ENCODE results near the gene MARCHF4.
"Not testable (repeated sequence)": the region's sequence is repeated elsewhere in the genome, so short reads cannot be mapped to it uniquely, and the experiment has no call there.

The MARCHF4 gene

DNA sequence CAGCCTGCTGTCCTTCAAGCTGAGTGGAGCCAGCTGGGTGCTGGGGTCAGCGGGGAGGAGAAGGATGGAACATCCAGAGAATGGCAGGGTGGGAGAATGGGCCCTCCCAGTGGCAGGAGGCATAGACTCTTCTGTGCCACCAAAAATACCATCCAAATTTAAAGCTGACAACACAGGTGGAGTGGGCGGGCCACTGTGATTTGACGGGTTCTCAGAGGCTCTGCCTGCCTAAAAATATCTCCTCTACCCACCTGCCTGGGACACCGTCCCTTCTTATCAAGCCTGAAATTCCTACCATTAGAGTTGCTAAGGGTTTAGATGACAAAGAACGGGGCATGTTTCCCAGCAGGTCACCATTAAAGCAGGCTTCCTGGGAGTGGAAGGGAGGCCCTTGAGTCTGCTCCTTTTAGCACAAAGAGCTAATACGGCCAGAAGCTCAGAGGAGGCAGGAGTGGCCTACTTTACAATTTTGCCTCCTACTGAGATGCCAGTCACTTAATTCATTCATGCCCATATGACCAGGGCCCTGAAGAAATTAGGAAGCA is 19.8 kb upstream of the MARCHF4 start:
- no peak overlapping the region for H3K9ac ChIP-seq (ENCODE audit: low read depth in 1 of 2, low read length in 2 of 2)
- H3K4me3 ChIP-seq (ENCODE audit: low read length in 2 of 2), result no peak overlapping the region
- no peaks in the 10 kb centered on the region for H3K27me3 ChIP-seq (ENCODE audit: control insufficient read depth in 2 of 2, insufficient read depth in 2 of 2, low read length in 2 of 2)
- no peaks in the 10 kb centered on the region for H3K9me3 ChIP-seq (ENCODE audit: control insufficient read depth in 2 of 2, low read length in 2 of 2)
- H3K36me3 ChIP-seq (ENCODE audit: control insufficient read depth in 2 of 2, insufficient read depth in 2 of 2, low read length in 2 of 2), result no peaks in the 10 kb centered on the region
- H3K4me1 ChIP-seq (ENCODE audit: control insufficient read depth in 2 of 2, insufficient read depth in 2 of 2, low read length in 2 of 2), result no peaks in the 10 kb centered on the region
- no peak overlapping the region for H3K27ac ChIP-seq (ENCODE audit: low read depth in 2 of 2, low read length in 2 of 2)

DNA sequence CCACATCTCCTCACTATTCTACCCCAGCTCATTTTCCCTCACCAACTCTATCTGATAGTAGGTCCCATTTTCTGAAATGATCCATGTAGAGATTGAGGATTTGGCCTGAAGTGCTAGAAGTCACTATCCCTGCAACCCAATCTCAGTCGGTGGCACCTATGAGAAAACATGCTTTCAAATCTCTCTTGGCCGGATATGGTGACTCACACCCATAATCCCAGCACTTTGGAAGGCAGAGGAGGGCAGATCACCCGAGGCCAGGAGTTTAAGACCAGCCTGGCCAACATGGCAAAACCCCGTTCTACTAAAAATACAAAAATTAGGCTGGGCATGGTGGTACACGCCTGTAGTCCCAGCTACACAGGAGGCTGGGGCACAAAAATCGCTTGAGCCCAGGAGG is 19.1 kb upstream of the MARCHF4 start:
- no peak overlapping the region for H3K9ac ChIP-seq (ENCODE audit: low read depth in 1 of 2, low read length in 2 of 2)
- no peaks in the 10 kb centered on the region for H3K36me3 ChIP-seq (ENCODE audit: control insufficient read depth in 2 of 2, insufficient read depth in 2 of 2, low read length in 2 of 2)
- H3K9me3 ChIP-seq (ENCODE audit: control insufficient read depth in 2 of 2, low read length in 2 of 2), result no peaks in the 10 kb centered on the region
- no peak overlapping the region for H3K4me3 ChIP-seq (ENCODE audit: low read length in 2 of 2)
- H3K27me3 ChIP-seq (ENCODE audit: control insufficient read depth in 2 of 2, insufficient read depth in 2 of 2, low read length in 2 of 2), result no peaks in the 10 kb centered on the region
- H3K4me1 ChIP-seq (ENCODE audit: control insufficient read depth in 2 of 2, insufficient read depth in 2 of 2, low read length in 2 of 2), result no peaks in the 10 kb centered on the region
- H3K27ac ChIP-seq (ENCODE audit: low read depth in 2 of 2, low read length in 2 of 2), result no peak overlapping the region

DNA sequence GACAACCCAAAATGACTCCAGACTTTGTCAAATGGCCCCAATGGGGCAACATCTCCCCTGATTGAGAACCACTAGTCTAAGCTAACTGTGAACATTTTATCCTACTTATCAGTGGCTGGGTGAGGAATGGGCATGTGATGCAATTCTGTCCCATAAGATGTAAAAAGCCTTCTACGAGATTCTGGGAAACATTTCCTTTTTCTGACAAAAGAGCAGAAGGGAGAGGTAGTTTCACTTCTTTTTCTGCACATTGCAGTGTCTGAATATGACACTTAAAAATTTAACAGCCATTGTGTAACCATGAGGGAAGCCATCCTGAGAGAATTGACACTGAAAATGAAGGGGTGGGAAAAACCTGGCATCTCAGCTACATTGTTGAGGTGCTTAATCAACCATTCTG is 17.3 kb upstream of the MARCHF4 start:
- no peaks in the 10 kb centered on the region for H3K4me1 ChIP-seq (ENCODE audit: control insufficient read depth in 2 of 2, insufficient read depth in 2 of 2, low read length in 2 of 2)
- H3K27me3 ChIP-seq (ENCODE audit: control insufficient read depth in 2 of 2, insufficient read depth in 2 of 2, low read length in 2 of 2), result no peaks in the 10 kb centered on the region
- H3K36me3 ChIP-seq (ENCODE audit: control insufficient read depth in 2 of 2, insufficient read depth in 2 of 2, low read length in 2 of 2), result no peaks in the 10 kb centered on the region
- H3K27ac ChIP-seq (ENCODE audit: low read depth in 2 of 2, low read length in 2 of 2), result no peak overlapping the region
- no peak overlapping the region for H3K4me3 ChIP-seq (ENCODE audit: low read length in 2 of 2)
- no peaks in the 10 kb centered on the region for H3K9me3 ChIP-seq (ENCODE audit: control insufficient read depth in 2 of 2, low read length in 2 of 2)
- H3K9ac ChIP-seq (ENCODE audit: low read depth in 1 of 2, low read length in 2 of 2), result no peak overlapping the region

DNA sequence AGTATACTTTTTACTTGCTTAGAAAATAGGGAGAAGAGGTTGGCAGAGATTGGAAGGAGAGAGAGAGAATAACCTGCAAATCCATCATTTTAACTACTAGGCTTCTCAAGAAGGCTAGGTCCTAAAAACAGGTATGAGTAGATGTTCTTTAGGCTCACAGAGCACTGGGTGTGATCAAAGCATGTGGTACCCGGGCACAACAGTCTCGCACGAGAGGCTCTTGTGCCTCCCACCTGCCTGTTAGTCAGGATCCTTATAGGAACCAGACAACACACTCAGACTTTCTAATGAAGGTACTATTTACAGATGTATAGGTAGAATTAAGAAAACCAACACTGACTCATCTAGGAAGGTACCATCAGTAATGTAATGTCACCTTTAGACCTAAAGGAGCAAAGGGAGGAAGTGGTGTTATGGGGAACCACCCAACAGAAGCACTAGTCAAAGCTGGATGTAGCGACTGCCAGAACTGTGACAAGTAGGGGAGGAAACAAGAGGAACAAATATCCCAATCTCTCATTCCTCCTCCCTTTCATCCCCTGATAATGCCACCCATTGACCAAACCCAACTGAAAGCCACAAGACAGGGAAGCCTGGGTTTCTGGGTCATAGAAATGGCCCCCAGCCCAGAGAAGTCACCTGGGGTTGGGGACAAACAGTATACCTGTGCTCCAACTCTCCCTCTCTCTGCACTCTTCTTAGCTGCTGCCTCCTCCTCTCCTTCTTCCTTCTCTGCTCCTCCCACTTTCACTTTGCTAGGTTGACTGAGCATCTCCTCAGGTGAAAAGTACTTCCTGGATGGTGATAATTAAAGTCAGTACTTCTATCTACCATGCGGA is 16.0 kb upstream of the MARCHF4 start:
- H3K36me3 ChIP-seq (ENCODE audit: control insufficient read depth in 2 of 2, insufficient read depth in 2 of 2, low read length in 2 of 2), result no peaks in the 10 kb centered on the region
- H3K4me3 ChIP-seq (ENCODE audit: low read length in 2 of 2), result no peak overlapping the region
- no peaks in the 10 kb centered on the region for H3K4me1 ChIP-seq (ENCODE audit: control insufficient read depth in 2 of 2, insufficient read depth in 2 of 2, low read length in 2 of 2)
- no peak overlapping the region for H3K9ac ChIP-seq (ENCODE audit: low read depth in 1 of 2, low read length in 2 of 2)
- no peak overlapping the region for H3K27ac ChIP-seq (ENCODE audit: low read depth in 2 of 2, low read length in 2 of 2)
- no peaks in the 10 kb centered on the region for H3K9me3 ChIP-seq (ENCODE audit: control insufficient read depth in 2 of 2, low read length in 2 of 2)
- H3K27me3 ChIP-seq (ENCODE audit: control insufficient read depth in 2 of 2, insufficient read depth in 2 of 2, low read length in 2 of 2), result no peaks in the 10 kb centered on the region

DNA sequence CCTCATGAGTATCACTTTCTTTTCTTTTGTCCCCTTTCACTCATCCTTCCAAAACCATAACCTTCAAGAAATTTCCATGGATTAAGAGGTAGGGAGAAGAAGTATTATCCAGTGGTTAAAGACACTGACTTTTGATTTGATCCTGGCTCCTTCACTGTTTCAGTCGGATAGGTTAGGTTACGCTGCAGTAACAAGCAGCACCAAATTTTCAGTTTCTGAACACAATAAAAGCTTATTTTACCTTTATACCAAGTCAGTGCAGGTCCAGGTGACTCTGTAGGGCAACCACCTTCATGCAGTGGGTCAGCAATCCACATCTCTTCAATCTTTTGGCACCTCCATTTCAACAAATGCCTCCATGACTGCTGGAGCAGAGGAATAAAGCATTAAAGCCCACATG is 15.0 kb upstream of the MARCHF4 start:
- H3K4me3 ChIP-seq (ENCODE audit: low read length in 2 of 2), result no peak overlapping the region
- H3K4me1 ChIP-seq (ENCODE audit: control insufficient read depth in 2 of 2, insufficient read depth in 2 of 2, low read length in 2 of 2), result no peaks in the 10 kb centered on the region
- no peaks in the 10 kb centered on the region for H3K9me3 ChIP-seq (ENCODE audit: control insufficient read depth in 2 of 2, low read length in 2 of 2)
- H3K36me3 ChIP-seq (ENCODE audit: control insufficient read depth in 2 of 2, insufficient read depth in 2 of 2, low read length in 2 of 2), result no peaks in the 10 kb centered on the region
- no peak overlapping the region for H3K9ac ChIP-seq (ENCODE audit: low read depth in 1 of 2, low read length in 2 of 2)
- no peaks in the 10 kb centered on the region for H3K27me3 ChIP-seq (ENCODE audit: control insufficient read depth in 2 of 2, insufficient read depth in 2 of 2, low read length in 2 of 2)
- H3K27ac ChIP-seq (ENCODE audit: low read depth in 2 of 2, low read length in 2 of 2), result no peak overlapping the region

DNA sequence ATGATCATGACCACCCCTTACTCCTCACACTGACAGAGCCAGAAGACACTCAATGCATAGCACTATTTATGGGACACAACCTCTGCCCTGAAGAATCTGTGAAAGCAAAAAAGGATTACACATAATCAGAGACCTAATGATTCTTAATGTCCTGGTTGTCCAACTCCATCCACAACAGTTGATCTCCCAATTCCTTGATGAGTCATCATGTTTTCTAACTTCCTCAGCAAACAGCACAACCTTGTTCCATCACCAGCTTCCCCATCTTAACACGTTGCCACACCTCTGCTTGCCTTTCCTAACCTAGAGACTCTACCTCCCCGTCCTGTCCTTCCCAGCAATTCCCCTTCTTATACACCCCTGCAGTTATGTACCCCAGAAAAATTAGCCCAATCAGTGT is 13.2 kb upstream of the MARCHF4 start:
- no peaks in the 10 kb centered on the region for H3K9me3 ChIP-seq (ENCODE audit: control insufficient read depth in 2 of 2, low read length in 2 of 2)

DNA sequence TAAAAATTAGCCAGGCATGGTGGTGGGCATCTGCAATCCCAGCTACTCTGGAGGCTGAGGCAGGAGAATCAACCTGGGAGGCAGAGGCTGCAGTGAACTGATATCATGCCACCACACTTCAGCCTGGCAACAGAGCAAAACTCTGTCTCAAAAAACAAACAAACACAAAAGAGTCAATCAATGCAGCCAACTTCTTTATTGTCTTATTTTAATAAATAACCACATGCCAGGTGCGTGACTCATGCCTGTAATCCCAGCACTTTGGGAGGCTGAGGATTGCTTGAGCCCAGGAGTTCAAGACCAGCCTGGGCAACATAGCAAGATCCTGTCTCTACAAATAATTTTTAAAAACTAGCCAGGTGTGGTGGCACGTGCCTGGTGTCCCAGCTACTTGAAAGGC is 12.1 kb upstream of the MARCHF4 start:
- not testable (repeated sequence) for H3K36me3 ChIP-seq (ENCODE audit: control insufficient read depth in 2 of 2, insufficient read depth in 2 of 2, low read length in 2 of 2); H3K9me3 ChIP-seq (ENCODE audit: control insufficient read depth in 2 of 2, low read length in 2 of 2); H3K4me3 ChIP-seq (ENCODE audit: low read length in 2 of 2)

More for the DNA sequence above, 13.2 kb upstream of the MARCHF4 start:
- Histone ChIP-seq H3K27me3 (ENCODE audit: control insufficient read depth in 2 of 2, insufficient read depth in 2 of 2, low read length in 2 of 2) (no peaks in the 10 kb centered on the region), H3K36me3 (ENCODE audit: control insufficient read depth in 2 of 2, insufficient read depth in 2 of 2, low read length in 2 of 2) (no peaks in the 10 kb centered on the region), H3K4me3 (ENCODE audit: low read length in 2 of 2) (no peak overlapping the region), H3K27ac (ENCODE audit: low read depth in 2 of 2, low read length in 2 of 2) (no peak overlapping the region), H3K9ac (ENCODE audit: low read depth in 1 of 2, low read length in 2 of 2) (no peak overlapping the region), H3K4me1 (ENCODE audit: control insufficient read depth in 2 of 2, insufficient read depth in 2 of 2, low read length in 2 of 2) (no peaks in the 10 kb centered on the region)

DNA sequence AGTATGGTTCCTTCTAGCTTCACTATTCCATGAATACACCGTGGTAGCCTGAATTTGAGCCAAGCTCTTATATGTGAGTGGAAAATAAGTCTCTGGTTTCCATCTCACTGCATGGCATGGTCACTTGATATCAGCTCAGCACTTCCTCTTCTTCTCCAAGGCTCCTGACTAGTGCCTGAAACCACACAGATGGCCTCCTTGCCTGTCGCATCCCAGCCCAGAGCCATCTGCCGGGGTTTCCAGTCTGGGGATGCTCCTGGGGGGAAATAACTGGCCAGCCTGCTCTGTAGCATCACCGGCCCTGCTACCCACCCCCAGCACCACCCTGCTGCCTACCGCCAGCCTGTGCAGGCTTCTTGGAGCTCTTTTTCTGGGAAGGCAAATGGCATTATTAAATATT is 7.7 kb upstream of the MARCHF4 start:
- no peak overlapping the region for H3K4me3 ChIP-seq (ENCODE audit: low read length in 2 of 2)
- no peaks in the 10 kb centered on the region for H3K4me1 ChIP-seq (ENCODE audit: control insufficient read depth in 2 of 2, insufficient read depth in 2 of 2, low read length in 2 of 2)
- no peak overlapping the region for H3K27ac ChIP-seq (ENCODE audit: low read depth in 2 of 2, low read length in 2 of 2)
- H3K9ac ChIP-seq (ENCODE audit: low read depth in 1 of 2, low read length in 2 of 2), result no peak overlapping the region
- H3K36me3 ChIP-seq (ENCODE audit: control insufficient read depth in 2 of 2, insufficient read depth in 2 of 2, low read length in 2 of 2), result no peaks in the 10 kb centered on the region
- H3K27me3 ChIP-seq (ENCODE audit: control insufficient read depth in 2 of 2, insufficient read depth in 2 of 2, low read length in 2 of 2), result peaks cover 0 to 2% of the 10 kb centered on the region in 2 donors
- H3K9me3 ChIP-seq (ENCODE audit: control insufficient read depth in 2 of 2, low read length in 2 of 2), result no peaks in the 10 kb centered on the region

More for the DNA sequence above, 12.1 kb upstream of the MARCHF4 start:
- H3K4me1 ChIP-seq (ENCODE audit: control insufficient read depth in 2 of 2, insufficient read depth in 2 of 2, low read length in 2 of 2); H3K9ac ChIP-seq (ENCODE audit: low read depth in 1 of 2, low read length in 2 of 2); H3K27ac ChIP-seq (ENCODE audit: low read depth in 2 of 2, low read length in 2 of 2); H3K27me3 ChIP-seq (ENCODE audit: control insufficient read depth in 2 of 2, insufficient read depth in 2 of 2, low read length in 2 of 2): not testable (repeated sequence)

DNA sequence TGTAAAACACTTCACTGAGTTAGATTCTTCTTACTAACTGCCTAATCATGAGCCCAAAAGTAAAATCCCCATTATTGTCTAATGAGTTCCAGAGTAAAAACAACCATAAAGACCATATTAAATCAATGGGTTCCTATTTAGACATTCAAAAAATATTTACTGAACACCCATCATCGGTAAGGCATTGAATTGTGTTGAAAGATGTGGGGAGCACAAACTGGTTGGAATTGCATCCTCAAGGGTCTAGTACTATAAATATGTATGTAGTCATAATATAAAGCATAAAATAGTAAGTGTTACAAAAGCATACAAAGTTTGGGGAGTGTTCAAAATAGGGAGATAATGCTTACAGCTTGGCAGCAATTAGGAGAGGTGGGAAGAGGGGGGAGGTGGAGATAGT is 3.0 kb upstream of the MARCHF4 start:
- Histone ChIP-seq H3K9me3 (ENCODE audit: control insufficient read depth in 2 of 2, low read length in 2 of 2) (no peaks in the 10 kb centered on the region), H3K27ac (ENCODE audit: low read depth in 2 of 2, low read length in 2 of 2) (no peak overlapping the region), H3K4me1 (ENCODE audit: control insufficient read depth in 2 of 2, insufficient read depth in 2 of 2, low read length in 2 of 2) (no peaks in the 10 kb centered on the region), H3K27me3 (ENCODE audit: control insufficient read depth in 2 of 2, insufficient read depth in 2 of 2, low read length in 2 of 2) (peaks cover 17 to 25% of the 10 kb centered on the region in 2 donors), H3K4me3 (ENCODE audit: low read length in 2 of 2) (no peak overlapping the region), H3K36me3 (ENCODE audit: control insufficient read depth in 2 of 2, insufficient read depth in 2 of 2, low read length in 2 of 2) (no peaks in the 10 kb centered on the region), H3K9ac (ENCODE audit: low read depth in 1 of 2, low read length in 2 of 2) (no peak overlapping the region)

DNA sequence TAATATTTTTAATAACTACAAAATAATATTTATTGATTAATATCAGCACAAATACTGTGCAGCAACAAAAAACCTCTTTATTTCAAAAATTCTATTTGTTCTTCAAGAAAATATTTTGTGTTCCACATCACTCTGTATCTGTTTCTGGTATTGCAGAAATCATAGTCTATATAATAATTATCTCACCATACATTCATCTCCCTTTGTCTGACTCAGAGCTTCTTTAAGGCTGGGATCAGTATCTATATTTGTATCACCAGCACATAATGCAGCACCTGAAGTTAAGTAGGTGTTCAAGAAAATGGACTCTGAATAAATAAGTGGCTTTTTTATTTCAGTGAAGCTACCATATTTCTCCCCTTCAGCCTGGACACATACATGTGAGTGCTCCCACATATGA is 1.6 kb upstream of the MARCHF4 start:
- Histone ChIP-seq H3K27me3 (ENCODE audit: control insufficient read depth in 2 of 2, insufficient read depth in 2 of 2, low read length in 2 of 2) (peaks cover 23 to 28% of the 10 kb centered on the region in 2 donors), H3K27ac (ENCODE audit: low read depth in 2 of 2, low read length in 2 of 2) (no peak overlapping the region), H3K4me3 (ENCODE audit: low read length in 2 of 2) (no peak overlapping the region), H3K36me3 (ENCODE audit: control insufficient read depth in 2 of 2, insufficient read depth in 2 of 2, low read length in 2 of 2) (no peaks in the 10 kb centered on the region), H3K4me1 (ENCODE audit: control insufficient read depth in 2 of 2, insufficient read depth in 2 of 2, low read length in 2 of 2) (no peaks in the 10 kb centered on the region), H3K9me3 (ENCODE audit: control insufficient read depth in 2 of 2, low read length in 2 of 2) (no peaks in the 10 kb centered on the region), H3K9ac (ENCODE audit: low read depth in 1 of 2, low read length in 2 of 2) (no peak overlapping the region)

Measured in mucosa of rectum (tissue), 2 donors.